Liver (tissue), 9 donors: ENCODE results near the gene GABRD. TPM values are rescaled to one million over a fixed set of nuclear protein-coding genes. Genes with fewer than 3 reads are reported as not detected.

Source experiments
- DNase-seq: peaks from one replicate; pipeline ENCODE4 v3.0.0-alpha.2; 2017; ENCODE audit warnings: low spot score
- H3K27ac ChIP-seq, 2 donors: one replicate each; pipeline ENCODE4 v1.7.0; 2013; ENCODE audit warnings: inconsistent platforms in 2 of 2, low read length in 2 of 2, control low read depth in 1 of 2, low read depth in 1 of 2, mild to moderate bottlenecking in 1 of 2
- H3K27me3 ChIP-seq, 4 donors: one replicate each; pipeline versions ENCODE4 v1.6.1 to v1.7.0; 2013; ENCODE audit warnings: low read length in 3 of 4, inconsistent platforms in 1 of 4, mild to moderate bottlenecking in 1 of 4, moderate library complexity in 1 of 4; ENCODE audit not compliant: control insufficient read depth in 4 of 4, insufficient read depth in 4 of 4
- H3K36me3 ChIP-seq, 4 donors: one replicate each; pipeline versions ENCODE4 v1.6.1 to v1.7.0; 2013; ENCODE audit warnings: low read length in 3 of 4, mild to moderate bottlenecking in 3 of 4, low read depth in 1 of 4, moderate library complexity in 1 of 4; ENCODE audit not compliant: control insufficient read depth in 4 of 4, insufficient read depth in 3 of 4
- H3K4me1 ChIP-seq, 4 donors: one replicate each; pipeline versions ENCODE4 v1.6.1 to v1.7.0; 2013; ENCODE audit warnings: low read length in 3 of 4, mild to moderate bottlenecking in 3 of 4, moderate library complexity in 1 of 4; ENCODE audit not compliant: control insufficient read depth in 4 of 4, insufficient read depth in 4 of 4
- H3K4me3 ChIP-seq, 3 donors: one replicate each; pipeline versions ENCODE4 v1.6.1 to v1.7.0; 2013; ENCODE audit warnings: low read length in 3 of 3, control low read depth in 1 of 3, low read depth in 1 of 3, mild to moderate bottlenecking in 1 of 3
- H3K9ac ChIP-seq, 2 donors: one replicate each; pipeline ENCODE4 v1.7.0; 2013; ENCODE audit warnings: low read length in 2 of 2, mild to moderate bottlenecking in 2 of 2, moderate library complexity in 2 of 2, control low read depth in 1 of 2, low read depth in 1 of 2
- H3K9me3 ChIP-seq, 4 donors: one replicate each; pipeline versions ENCODE4 v1.6.1 to v1.7.0; 2013; ENCODE audit warnings: low read length in 3 of 4; ENCODE audit not compliant: control insufficient read depth in 4 of 4
- ATF3 ChIP-seq: IDR thresholded peaks from 2 replicates; pipeline ENCODE4 v1.6.1; 2016; ENCODE audit warnings: antibody characterized with exemption
- CTCF ChIP-seq: fragments of 150-350 bp; IDR thresholded peaks from 2 replicates; pipeline ENCODE4 v1.5.1; 2017; ENCODE audit warnings: improper control_type of control experiment, low read depth, low read length; ENCODE audit not compliant: missing input control
- EGR1 ChIP-seq, 2 donors: IDR thresholded peaks; 2 replicates each; pipeline ENCODE4 v1.6.1; 2016 to 2018; ENCODE audit warnings: antibody characterized with exemption in 2 of 2, low read depth in 2 of 2
- FOXA1 ChIP-seq: IDR thresholded peaks from 2 replicates; pipeline ENCODE4 v1.6.1; 2016; ENCODE audit warnings: antibody characterized with exemption
- FOXA2 ChIP-seq: IDR thresholded peaks from 2 replicates; pipeline ENCODE4 v1.6.1; 2016; ENCODE audit warnings: antibody characterized with exemption
- GABPA ChIP-seq, 2 donors: IDR thresholded peaks in 1 of 2; conservative IDR thresholded peaks in 1 of 2; 2 replicates each; pipeline ENCODE4 v1.6.1; 2016; ENCODE audit warnings: antibody characterized with exemption in 2 of 2, mild to moderate bottlenecking in 1 of 2, moderate library complexity in 1 of 2
- HNF4A ChIP-seq, 2 donors: conservative IDR thresholded peaks; 2 replicates each; pipeline ENCODE4 v1.6.1; 2016; ENCODE audit warnings: antibody characterized with exemption in 2 of 2, mild to moderate bottlenecking in 2 of 2
- HNF4G ChIP-seq: IDR thresholded peaks from 2 replicates; pipeline ENCODE4 v1.6.1; 2016; ENCODE audit warnings: antibody characterized with exemption
- JUND ChIP-seq, 2 donors: IDR thresholded peaks; 2 replicates each; pipeline ENCODE4 v1.6.1; 2016; ENCODE audit warnings: antibody characterized with exemption in 2 of 2
- MAX ChIP-seq: IDR thresholded peaks from 2 replicates; pipeline ENCODE4 v1.6.1; 2016; ENCODE audit warnings: antibody characterized with exemption
- RAD21 ChIP-seq, 2 donors: IDR thresholded peaks; 2 replicates each; pipeline ENCODE4 v1.6.1; 2016; ENCODE audit warnings: antibody characterized with exemption in 2 of 2, mild to moderate bottlenecking in 2 of 2
- REST ChIP-seq: IDR thresholded peaks from 2 replicates; pipeline ENCODE4 v1.6.1; 2016; ENCODE audit warnings: antibody characterized with exemption, mild to moderate bottlenecking
- TAF1 ChIP-seq: conservative IDR thresholded peaks from 2 replicates; pipeline ENCODE4 v1.6.1; 2016; ENCODE audit warnings: antibody characterized with exemption, mild to moderate bottlenecking
- YY1 ChIP-seq: IDR thresholded peaks from 2 replicates; pipeline ENCODE4 v1.6.1; 2016; ENCODE audit warnings: antibody characterized with exemption, mild to moderate bottlenecking
- ZBTB33 ChIP-seq: IDR thresholded peaks from 2 replicates; pipeline ENCODE4 v1.6.1; 2016; ENCODE audit warnings: antibody characterized with exemption
- WGBS: extraction: QIAGEN DNeasy Blood & Tissue Kit; methylation state at CpG from one replicate; pipeline ENCODE4 v1.1.7; 2013; 5-methylcytosine and 5-hydroxymethylcytosine counted together
- polyA plus RNA-seq, 2 donors: library from polyadenylated mRNA; stranded (reverse) in 1 of 2; unstranded in 1 of 2; fragments of 200-250 nt in 1 of 2; fragments of >200 nt in 1 of 2; fragmentation: Nextera tagmentation in 1 of 2; extraction: Ambion mirVana in 1 of 2; gene quantifications; one replicate each; pipeline versions ENCODE4 v1.2.1 to v1.2.3, GENCODE V29; 2013 to 2015
- total RNA-seq, 2 donors: library from RNA; depleted of rRNA; stranded (reverse); fragments of >200 nt; gene quantifications; one replicate each; pipeline ENCODE4 v1.2.3, GENCODE V29; 2014
- donor health status: healthy.
- donor health status: healthy.
- donor health status: healthy.
- donor health status: healthy.
- donor health status: healthy.

GABRD gene
- total and polyA plus RNA-seq, 4 donors = 0.29 TPM; not detected in 3

- WGBS = 92% methylated on average over 8 of the region's 8 CpGs
- Histone ChIP-seq H3K4me3 (no peak overlapping the region), H3K9me3 (no peaks in the 10 kb centered on the region), H3K27me3 (peaks cover 0 to 2% (median 0%) of the 10 kb centered on the region in 4 donors), H3K4me1 (no peaks in the 10 kb centered on the region), H3K36me3 (no peaks in the 10 kb centered on the region), H3K27ac (no peak overlapping the region), H3K9ac (no peak overlapping the region)
- no peak for TF ChIP-seq REST
- no peak for TF ChIP-seq FOXA2
- TF ChIP-seq JUND (IDR thresholded peaks at IDR 0.05) = no peak
- TF ChIP-seq YY1 = no peak
- no peak for TF ChIP-seq HNF4G
- TF ChIP-seq EGR1 (IDR thresholded peaks at IDR 0.05; ENCODE audit: low read depth in 2 of 2) = no peak
- TF ChIP-seq FOXA1 = no peak
- TF ChIP-seq TAF1 = no peak
- no peak for TF ChIP-seq CTCF
- no peak for TF ChIP-seq MAX
- DNase-seq = no peak
These were observed 19.1 kb downstream of the GABRD start for GRCh38 chr1:2038229-2038628.

- Histone ChIP-seq H3K9me3 (no peaks in the 10 kb centered on the region), H3K4me1 (no peaks in the 10 kb centered on the region), H3K27me3 (no peaks in the 10 kb centered on the region), H3K27ac (no peak overlapping the region), H3K4me3 (no peak overlapping the region), H3K36me3 (no peaks in the 10 kb centered on the region), H3K9ac (no peak overlapping the region)
- no peak for TF ChIP-seq RAD21 (IDR thresholded peaks at IDR 0.05)
- TF ChIP-seq FOXA2 = no peak
- no peak for TF ChIP-seq TAF1
- TF ChIP-seq ATF3 = no peak
- TF ChIP-seq FOXA1 = no peak
- no peak for TF ChIP-seq MAX
- no peak for TF ChIP-seq HNF4G
- TF ChIP-seq REST = no peak
- TF ChIP-seq JUND (IDR thresholded peaks at IDR 0.05) = no peak
- no peak for TF ChIP-seq HNF4A (conservative IDR thresholded peaks at IDR 0.05)
- TF ChIP-seq GABPA (IDR thresholded peaks at IDR 0.05 in 1 of 2, conservative IDR thresholded peaks at IDR 0.05 in 1 of 2) = no peak
- no peak for TF ChIP-seq ZBTB33
- DNase-seq = no peak
- WGBS = 88% methylated on average over 8 of the region's 8 CpGs
These were observed 20.1 kb downstream of the GABRD start for GRCh38 chr1:2039251-2039650.
